Liver (tissue), 9 donors: ENCODE data around the gene TNFRSF21. TPM values are rescaled to one million over a fixed set of nuclear protein-coding genes. Genes with fewer than 3 reads are reported as not detected.
"Not testable (repeated sequence)": the region's sequence is repeated elsewhere in the genome, so short reads cannot be mapped to it uniquely, and the experiment has no call there.

ENCODE experiments used
- DNase-seq: peaks from one replicate; pipeline ENCODE4 v3.0.0-alpha.2; 2017; ENCODE audit warnings: low spot score
- H3K27ac ChIP-seq, 2 donors: one replicate each; pipeline ENCODE4 v1.7.0; 2013; ENCODE audit warnings: inconsistent platforms in 2 of 2, low read length in 2 of 2, control low read depth in 1 of 2, low read depth in 1 of 2, mild to moderate bottlenecking in 1 of 2
- H3K27me3 ChIP-seq, 4 donors: one replicate each; pipeline versions ENCODE4 v1.6.1 to v1.7.0; 2013; ENCODE audit warnings: low read length in 3 of 4, inconsistent platforms in 1 of 4, mild to moderate bottlenecking in 1 of 4, moderate library complexity in 1 of 4; ENCODE audit not compliant: control insufficient read depth in 4 of 4, insufficient read depth in 4 of 4
- H3K36me3 ChIP-seq, 4 donors: one replicate each; pipeline versions ENCODE4 v1.6.1 to v1.7.0; 2013; ENCODE audit warnings: low read length in 3 of 4, mild to moderate bottlenecking in 3 of 4, low read depth in 1 of 4, moderate library complexity in 1 of 4; ENCODE audit not compliant: control insufficient read depth in 4 of 4, insufficient read depth in 3 of 4
- H3K4me1 ChIP-seq, 4 donors: one replicate each; pipeline versions ENCODE4 v1.6.1 to v1.7.0; 2013; ENCODE audit warnings: low read length in 3 of 4, mild to moderate bottlenecking in 3 of 4, moderate library complexity in 1 of 4; ENCODE audit not compliant: control insufficient read depth in 4 of 4, insufficient read depth in 4 of 4
- H3K4me3 ChIP-seq, 3 donors: one replicate each; pipeline versions ENCODE4 v1.6.1 to v1.7.0; 2013; ENCODE audit warnings: low read length in 3 of 3, control low read depth in 1 of 3, low read depth in 1 of 3, mild to moderate bottlenecking in 1 of 3
- H3K9ac ChIP-seq, 2 donors: one replicate each; pipeline ENCODE4 v1.7.0; 2013; ENCODE audit warnings: low read length in 2 of 2, mild to moderate bottlenecking in 2 of 2, moderate library complexity in 2 of 2, control low read depth in 1 of 2, low read depth in 1 of 2
- H3K9me3 ChIP-seq, 4 donors: one replicate each; pipeline versions ENCODE4 v1.6.1 to v1.7.0; 2013; ENCODE audit warnings: low read length in 3 of 4; ENCODE audit not compliant: control insufficient read depth in 4 of 4
- CTCF ChIP-seq: fragments of 150-350 bp; IDR thresholded peaks from 2 replicates; pipeline ENCODE4 v1.5.1; 2017; ENCODE audit warnings: improper control_type of control experiment, low read depth, low read length; ENCODE audit not compliant: missing input control
- EGR1 ChIP-seq, 2 donors: IDR thresholded peaks; 2 replicates each; pipeline ENCODE4 v1.6.1; 2016 to 2018; ENCODE audit warnings: antibody characterized with exemption in 2 of 2, low read depth in 2 of 2
- FOXA1 ChIP-seq: IDR thresholded peaks from 2 replicates; pipeline ENCODE4 v1.6.1; 2016; ENCODE audit warnings: antibody characterized with exemption
- FOXA2 ChIP-seq: IDR thresholded peaks from 2 replicates; pipeline ENCODE4 v1.6.1; 2016; ENCODE audit warnings: antibody characterized with exemption
- GABPA ChIP-seq, 2 donors: IDR thresholded peaks in 1 of 2; conservative IDR thresholded peaks in 1 of 2; 2 replicates each; pipeline ENCODE4 v1.6.1; 2016; ENCODE audit warnings: antibody characterized with exemption in 2 of 2, mild to moderate bottlenecking in 1 of 2, moderate library complexity in 1 of 2
- HNF4A ChIP-seq, 2 donors: conservative IDR thresholded peaks; 2 replicates each; pipeline ENCODE4 v1.6.1; 2016; ENCODE audit warnings: antibody characterized with exemption in 2 of 2, mild to moderate bottlenecking in 2 of 2
- HNF4G ChIP-seq: IDR thresholded peaks from 2 replicates; pipeline ENCODE4 v1.6.1; 2016; ENCODE audit warnings: antibody characterized with exemption
- JUND ChIP-seq, 2 donors: IDR thresholded peaks; 2 replicates each; pipeline ENCODE4 v1.6.1; 2016; ENCODE audit warnings: antibody characterized with exemption in 2 of 2
- MAX ChIP-seq: IDR thresholded peaks from 2 replicates; pipeline ENCODE4 v1.6.1; 2016; ENCODE audit warnings: antibody characterized with exemption
- NR2F2 ChIP-seq: IDR thresholded peaks from 2 replicates; pipeline ENCODE4 v1.6.1; 2016; ENCODE audit warnings: antibody characterized with exemption
- RAD21 ChIP-seq, 2 donors: IDR thresholded peaks; 2 replicates each; pipeline ENCODE4 v1.6.1; 2016; ENCODE audit warnings: antibody characterized with exemption in 2 of 2, mild to moderate bottlenecking in 2 of 2
- RXRA ChIP-seq, 2 donors: IDR thresholded peaks; 2 replicates each; pipeline ENCODE4 v1.6.1; 2017 to 2018; ENCODE audit warnings: antibody characterized with exemption in 2 of 2, mild to moderate bottlenecking in 1 of 2
- TAF1 ChIP-seq: conservative IDR thresholded peaks from 2 replicates; pipeline ENCODE4 v1.6.1; 2016; ENCODE audit warnings: antibody characterized with exemption, mild to moderate bottlenecking
- YY1 ChIP-seq: IDR thresholded peaks from 2 replicates; pipeline ENCODE4 v1.6.1; 2016; ENCODE audit warnings: antibody characterized with exemption, mild to moderate bottlenecking
- WGBS: extraction: QIAGEN DNeasy Blood & Tissue Kit; methylation state at CpG from one replicate; pipeline ENCODE4 v1.1.7; 2013; 5-methylcytosine and 5-hydroxymethylcytosine counted together
- polyA plus RNA-seq, 2 donors: library from polyadenylated mRNA; stranded (reverse) in 1 of 2; unstranded in 1 of 2; fragments of 200-250 nt in 1 of 2; fragments of >200 nt in 1 of 2; fragmentation: Nextera tagmentation in 1 of 2; extraction: Ambion mirVana in 1 of 2; gene quantifications; one replicate each; pipeline versions ENCODE4 v1.2.1 to v1.2.3, GENCODE V29; 2013 to 2015
- total RNA-seq, 2 donors: library from RNA; depleted of rRNA; stranded (reverse); fragments of >200 nt; gene quantifications; one replicate each; pipeline ENCODE4 v1.2.3, GENCODE V29; 2014
- TF ChIP-seq, protein P1 (sequence below): IDR thresholded peaks from 2 replicates; pipeline ENCODE4 v1.6.1; 2016; ENCODE audit warnings: antibody characterized with exemption, mild to moderate bottlenecking
- TF ChIP-seq, protein P2 (sequence below): IDR thresholded peaks from 2 replicates; pipeline ENCODE4 v1.6.1; 2016; ENCODE audit warnings: antibody characterized with exemption
- donor health status: healthy.
- donor health status: healthy.
- donor health status: healthy.
- donor health status: healthy.
- donor health status: healthy.

TNFRSF21 gene
- total and polyA plus RNA-seq, 4 donors = 2.1 to 3.2 (median 2.9) TPM

DNA sequence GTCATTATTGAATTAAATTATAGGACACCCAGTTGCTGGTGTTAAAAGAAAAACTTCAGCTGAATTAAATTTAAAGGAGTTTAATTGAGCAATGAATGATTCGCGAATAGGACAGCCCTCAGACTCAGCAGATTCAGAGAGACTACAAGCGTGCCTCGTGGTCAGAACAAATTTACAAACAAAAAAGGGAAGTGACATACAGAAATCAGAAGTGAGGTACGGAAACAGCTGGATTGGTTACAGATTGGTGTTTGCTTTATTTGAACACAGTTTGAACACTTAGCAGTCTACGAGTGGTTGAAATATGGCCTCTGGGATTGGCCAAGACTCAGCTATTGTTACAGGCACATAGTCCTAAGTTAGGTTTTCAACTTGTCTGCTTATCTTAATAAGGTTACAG lies 25.8 kb upstream of the TNFRSF21 start:
- Histone ChIP-seq H3K9me3 (no peaks in the 10 kb centered on the region), H3K4me3 (no peak overlapping the region), H3K27ac (no peak overlapping the region), H3K27me3 (no peaks in the 10 kb centered on the region), H3K36me3 (no peaks in the 10 kb centered on the region), H3K4me1 (no peaks in the 10 kb centered on the region), H3K9ac (no peak overlapping the region)
- DNase-seq = no peak
- no peak for TF ChIP-seq YY1
- no peak for TF ChIP-seq HNF4G
- TF ChIP-seq MAX = no peak
- TF ChIP-seq GABPA (IDR thresholded peaks at IDR 0.05 in 1 of 2, conservative IDR thresholded peaks at IDR 0.05 in 1 of 2) = no peak
- TF ChIP-seq TAF1 = no peak
- no peak for TF ChIP-seq CTCF
- TF ChIP-seq, protein P1, sequence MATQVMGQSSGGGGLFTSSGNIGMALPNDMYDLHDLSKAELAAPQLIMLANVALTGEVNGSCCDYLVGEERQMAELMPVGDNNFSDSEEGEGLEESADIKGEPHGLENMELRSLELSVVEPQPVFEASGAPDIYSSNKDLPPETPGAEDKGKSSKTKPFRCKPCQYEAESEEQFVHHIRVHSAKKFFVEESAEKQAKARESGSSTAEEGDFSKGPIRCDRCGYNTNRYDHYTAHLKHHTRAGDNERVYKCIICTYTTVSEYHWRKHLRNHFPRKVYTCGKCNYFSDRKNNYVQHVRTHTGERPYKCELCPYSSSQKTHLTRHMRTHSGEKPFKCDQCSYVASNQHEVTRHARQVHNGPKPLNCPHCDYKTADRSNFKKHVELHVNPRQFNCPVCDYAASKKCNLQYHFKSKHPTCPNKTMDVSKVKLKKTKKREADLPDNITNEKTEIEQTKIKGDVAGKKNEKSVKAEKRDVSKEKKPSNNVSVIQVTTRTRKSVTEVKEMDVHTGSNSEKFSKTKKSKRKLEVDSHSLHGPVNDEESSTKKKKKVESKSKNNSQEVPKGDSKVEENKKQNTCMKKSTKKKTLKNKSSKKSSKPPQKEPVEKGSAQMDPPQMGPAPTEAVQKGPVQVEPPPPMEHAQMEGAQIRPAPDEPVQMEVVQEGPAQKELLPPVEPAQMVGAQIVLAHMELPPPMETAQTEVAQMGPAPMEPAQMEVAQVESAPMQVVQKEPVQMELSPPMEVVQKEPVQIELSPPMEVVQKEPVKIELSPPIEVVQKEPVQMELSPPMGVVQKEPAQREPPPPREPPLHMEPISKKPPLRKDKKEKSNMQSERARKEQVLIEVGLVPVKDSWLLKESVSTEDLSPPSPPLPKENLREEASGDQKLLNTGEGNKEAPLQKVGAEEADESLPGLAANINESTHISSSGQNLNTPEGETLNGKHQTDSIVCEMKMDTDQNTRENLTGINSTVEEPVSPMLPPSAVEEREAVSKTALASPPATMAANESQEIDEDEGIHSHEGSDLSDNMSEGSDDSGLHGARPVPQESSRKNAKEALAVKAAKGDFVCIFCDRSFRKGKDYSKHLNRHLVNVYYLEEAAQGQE = no peak
- no peak for TF ChIP-seq FOXA1
- TF ChIP-seq NR2F2 = no peak
- TF ChIP-seq RAD21 (IDR thresholded peaks at IDR 0.05) = no peak
- TF ChIP-seq FOXA2 = no peak
- WGBS = 71% methylated on average over 6 of the region's 6 CpGs

DNA sequence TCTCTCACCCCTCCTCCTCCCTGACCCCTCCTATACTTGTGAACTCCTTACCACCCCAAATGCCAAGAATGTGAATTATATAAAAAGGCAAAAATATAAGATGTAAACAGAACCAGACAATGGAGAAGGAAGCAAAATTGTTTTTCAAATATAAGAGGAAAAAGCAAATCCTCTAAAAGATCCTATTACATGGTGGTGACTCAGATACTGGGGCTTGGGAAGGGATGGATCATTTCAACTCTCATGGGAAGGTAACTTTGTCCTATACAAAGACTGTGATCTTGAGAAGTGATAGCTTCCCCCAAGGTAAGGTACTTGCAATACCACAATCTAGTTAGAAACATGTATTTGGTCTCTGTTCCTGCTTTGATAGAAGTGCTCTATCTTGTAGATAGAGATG lies 24.6 kb upstream of the TNFRSF21 start:
- TF ChIP-seq EGR1 (IDR thresholded peaks at IDR 0.05; ENCODE audit: low read depth in 2 of 2) = no peak
- no peak for TF ChIP-seq MAX
- TF ChIP-seq JUND (IDR thresholded peaks at IDR 0.05) = no peak
- no peak for TF ChIP-seq RXRA (IDR thresholded peaks at IDR 0.05)
- TF ChIP-seq, protein P2, sequence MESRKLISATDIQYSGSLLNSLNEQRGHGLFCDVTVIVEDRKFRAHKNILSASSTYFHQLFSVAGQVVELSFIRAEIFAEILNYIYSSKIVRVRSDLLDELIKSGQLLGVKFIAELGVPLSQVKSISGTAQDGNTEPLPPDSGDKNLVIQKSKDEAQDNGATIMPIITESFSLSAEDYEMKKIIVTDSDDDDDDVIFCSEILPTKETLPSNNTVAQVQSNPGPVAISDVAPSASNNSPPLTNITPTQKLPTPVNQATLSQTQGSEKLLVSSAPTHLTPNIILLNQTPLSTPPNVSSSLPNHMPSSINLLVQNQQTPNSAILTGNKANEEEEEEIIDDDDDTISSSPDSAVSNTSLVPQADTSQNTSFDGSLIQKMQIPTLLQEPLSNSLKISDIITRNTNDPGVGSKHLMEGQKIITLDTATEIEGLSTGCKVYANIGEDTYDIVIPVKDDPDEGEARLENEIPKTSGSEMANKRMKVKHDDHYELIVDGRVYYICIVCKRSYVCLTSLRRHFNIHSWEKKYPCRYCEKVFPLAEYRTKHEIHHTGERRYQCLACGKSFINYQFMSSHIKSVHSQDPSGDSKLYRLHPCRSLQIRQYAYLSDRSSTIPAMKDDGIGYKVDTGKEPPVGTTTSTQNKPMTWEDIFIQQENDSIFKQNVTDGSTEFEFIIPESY = no peak
- TF ChIP-seq TAF1 = no peak
- TF ChIP-seq FOXA1 = no peak
- TF ChIP-seq YY1 = no peak
- TF ChIP-seq HNF4A (conservative IDR thresholded peaks at IDR 0.05) = no peak
- no peak for TF ChIP-seq NR2F2
- no peak for TF ChIP-seq HNF4G
- TF ChIP-seq RAD21 (IDR thresholded peaks at IDR 0.05) = no peak
- TF ChIP-seq GABPA (IDR thresholded peaks at IDR 0.05 in 1 of 2, conservative IDR thresholded peaks at IDR 0.05 in 1 of 2) = no peak
- no peak for TF ChIP-seq CTCF
- Histone ChIP-seq H3K36me3 (no peaks in the 10 kb centered on the region), H3K9me3 (no peaks in the 10 kb centered on the region), H3K4me1 (no peaks in the 10 kb centered on the region), H3K9ac (no peak overlapping the region), H3K4me3 (no peak overlapping the region), H3K27ac (no peak overlapping the region), H3K27me3 (no peaks in the 10 kb centered on the region)
- DNase-seq = no peak

- not testable (repeated sequence) for H3K27ac ChIP-seq, H3K36me3 ChIP-seq, H3K4me1 ChIP-seq, H3K4me3 ChIP-seq, DNase-seq, H3K9ac ChIP-seq, H3K27me3 ChIP-seq, H3K9me3 ChIP-seq
- WGBS = 76% methylated on average over 3 of the region's 3 CpGs
These were observed 18.9 kb upstream of the TNFRSF21 start for GRCh38 chr6:47328606-47329005.
